GM18520 (cell line): ENCODE results near the gene AEBP2.
A peak's percentile ranks its signal among the peaks of the same experiment; 100 is the strongest.
"Not testable (repeated sequence)": the region's sequence is repeated elsewhere in the genome, so short reads cannot be mapped to it uniquely, and the experiment has no call there.

ENCODE experiments used
- ATAC-seq: cut with Tn5 transposase; IDR thresholded peaks from one replicate; pipeline ENCODE4 v1.9.1; 2021; ENCODE audit not compliant: unreplicated experiment

The AEBP2 gene

DNA sequence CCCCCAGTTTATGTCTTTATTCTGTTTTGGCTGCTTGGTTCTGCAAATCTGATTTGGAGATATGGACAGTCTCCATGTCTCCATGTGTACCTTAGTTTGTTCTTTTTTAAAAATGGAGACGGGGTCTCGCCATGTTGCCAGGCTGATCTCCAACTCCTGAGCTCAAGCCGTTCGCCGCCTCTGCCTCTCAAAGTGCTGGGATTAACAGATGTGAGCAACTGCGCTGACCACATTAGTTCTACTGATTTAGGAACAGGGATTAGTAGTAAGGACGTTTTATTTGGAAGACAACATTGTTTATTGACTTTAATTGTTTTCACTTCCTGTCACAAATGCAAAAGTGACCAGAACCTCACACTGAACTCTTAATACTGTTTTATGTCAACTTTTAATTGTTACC lies 14.7 kb downstream of the AEBP2 start:
- ATAC-seq: no peak

DNA sequence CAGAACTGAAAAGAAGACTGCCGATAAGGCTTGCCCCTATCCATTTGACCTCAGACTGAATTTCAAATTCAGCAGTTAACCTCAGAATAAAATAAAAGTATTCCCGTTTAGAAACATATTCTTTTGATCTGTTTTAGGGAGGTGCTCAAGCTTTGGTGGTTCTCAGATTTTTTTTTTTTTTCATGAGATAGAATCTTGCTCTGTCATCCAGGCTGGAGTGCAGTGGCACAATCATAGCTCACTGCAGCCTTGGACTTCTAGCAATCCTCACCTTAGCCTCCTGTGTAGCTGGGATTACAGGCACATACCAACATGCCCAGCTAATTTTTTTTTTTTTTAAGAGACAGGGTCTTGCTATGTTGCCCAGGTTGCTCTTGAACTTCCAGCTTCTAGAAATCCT lies 15.5 kb downstream of the AEBP2 start:
- ATAC-seq: no peak

DNA sequence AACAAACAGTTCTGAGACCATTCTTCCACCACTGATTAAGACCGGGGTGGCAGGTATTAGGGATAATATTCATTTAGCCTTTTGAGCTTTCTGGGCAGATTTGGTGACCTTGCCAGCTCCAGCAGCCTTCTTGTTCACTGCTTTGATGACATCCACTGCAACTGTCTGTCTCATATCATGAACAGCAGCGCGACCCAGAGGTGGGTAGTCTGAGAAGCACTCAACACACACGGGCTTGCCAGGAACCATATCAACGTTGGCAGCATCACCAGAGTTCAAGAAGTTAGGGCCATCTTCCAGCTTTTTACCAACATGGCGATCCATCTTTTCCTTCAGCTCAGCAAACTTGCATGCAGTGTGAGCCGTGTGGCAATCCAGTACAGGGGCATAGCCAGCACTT lies 16.9 kb downstream of the AEBP2 start:
- no peak for ATAC-seq

DNA sequence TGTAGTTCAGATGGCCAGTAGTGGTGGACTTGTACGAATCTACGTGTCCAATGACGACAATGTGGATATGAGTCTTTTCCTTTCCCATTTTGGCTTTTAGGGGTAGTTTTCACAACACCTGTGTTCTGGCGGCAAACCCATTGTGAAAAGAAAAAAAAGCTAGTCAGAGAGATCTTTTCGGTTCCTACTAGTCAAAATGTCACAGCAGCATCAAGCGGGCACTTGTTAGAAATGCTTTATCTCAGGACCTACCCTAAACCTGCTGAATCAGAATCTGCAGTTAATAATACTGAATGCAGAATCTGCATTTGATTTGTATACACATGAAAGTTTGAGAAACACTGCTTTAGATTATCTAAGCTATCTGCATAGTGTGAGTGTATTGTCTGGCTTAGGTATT lies 18.3 kb downstream of the AEBP2 start:
- ATAC-seq: no peak

DNA sequence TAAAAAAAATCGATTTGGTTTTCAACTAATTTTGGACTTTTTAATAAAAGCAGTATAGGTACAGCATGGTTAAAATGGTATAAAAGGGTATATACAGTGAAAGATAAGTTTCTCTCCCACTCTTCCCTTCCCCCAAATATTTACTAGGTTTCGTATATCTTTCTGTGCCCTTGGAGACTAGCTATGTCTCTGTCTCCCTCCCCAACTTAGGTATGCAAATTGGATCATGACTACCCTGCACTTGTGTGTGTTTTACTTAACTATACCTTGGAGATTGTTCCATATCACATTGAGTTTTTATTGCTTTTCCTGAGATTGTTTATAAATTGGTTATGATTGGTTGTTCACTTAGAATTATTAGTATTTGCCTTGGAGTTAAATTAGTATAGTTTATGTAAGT lies 19.4 kb downstream of the AEBP2 start:
- no peak for ATAC-seq

DNA sequence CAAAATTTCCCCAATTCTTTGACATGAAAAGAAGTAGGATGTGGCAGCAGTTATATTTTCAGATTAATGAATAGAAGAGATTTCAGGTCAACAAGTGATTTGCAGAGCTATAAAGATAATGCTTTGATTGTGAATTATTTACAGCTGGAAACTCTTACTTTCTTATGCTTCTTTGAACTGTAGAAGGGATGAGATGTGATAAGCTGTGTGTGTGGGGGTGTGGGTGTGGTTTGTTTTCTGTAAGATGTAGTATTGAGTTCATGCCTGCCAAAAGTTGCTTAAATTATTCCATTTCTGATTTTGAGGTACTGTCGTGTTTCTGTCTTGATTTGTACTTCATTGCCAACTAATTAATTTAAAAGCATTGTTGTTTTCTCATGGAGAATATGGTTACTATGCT lies 22.7 kb downstream of the AEBP2 start:
- no peak for ATAC-seq

DNA sequence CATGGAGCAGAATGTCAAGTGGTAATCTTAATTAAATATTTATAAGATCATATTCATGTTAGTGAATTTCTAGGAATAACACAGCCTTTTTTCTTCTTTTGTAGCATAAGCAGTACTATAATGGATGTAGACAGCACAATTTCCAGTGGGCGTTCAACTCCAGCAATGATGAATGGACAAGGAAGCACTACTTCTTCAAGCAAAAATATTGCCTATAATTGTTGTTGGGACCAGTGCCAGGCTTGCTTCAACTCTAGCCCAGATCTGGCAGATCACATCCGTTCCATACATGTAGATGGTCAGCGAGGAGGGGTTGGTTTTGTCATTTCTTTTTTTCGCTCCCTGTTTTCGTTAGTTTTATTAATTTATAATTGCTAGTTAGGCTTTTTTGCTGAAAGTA lies 23.1 kb downstream of the AEBP2 start:
- ATAC-seq: no peak

DNA sequence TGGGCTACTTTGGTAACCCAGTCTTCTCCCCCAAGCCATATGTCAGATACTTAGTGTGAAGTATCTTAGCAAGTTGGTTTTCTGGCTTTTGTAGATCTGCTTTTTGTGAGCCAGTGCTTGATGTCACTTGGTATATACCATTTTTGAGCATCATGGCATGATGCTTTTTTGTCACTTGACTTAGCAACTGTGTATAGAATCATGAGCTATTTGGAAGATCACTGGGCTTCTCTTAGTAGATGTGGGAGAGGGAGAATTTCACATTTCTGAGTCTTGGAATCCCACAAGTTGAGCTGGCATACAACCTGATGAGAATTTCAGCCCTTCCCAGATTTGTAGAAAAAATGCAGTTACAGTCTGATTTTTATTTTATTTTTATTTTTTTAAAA lies 24.9 kb downstream of the AEBP2 start:
- ATAC-seq: no peak

DNA sequence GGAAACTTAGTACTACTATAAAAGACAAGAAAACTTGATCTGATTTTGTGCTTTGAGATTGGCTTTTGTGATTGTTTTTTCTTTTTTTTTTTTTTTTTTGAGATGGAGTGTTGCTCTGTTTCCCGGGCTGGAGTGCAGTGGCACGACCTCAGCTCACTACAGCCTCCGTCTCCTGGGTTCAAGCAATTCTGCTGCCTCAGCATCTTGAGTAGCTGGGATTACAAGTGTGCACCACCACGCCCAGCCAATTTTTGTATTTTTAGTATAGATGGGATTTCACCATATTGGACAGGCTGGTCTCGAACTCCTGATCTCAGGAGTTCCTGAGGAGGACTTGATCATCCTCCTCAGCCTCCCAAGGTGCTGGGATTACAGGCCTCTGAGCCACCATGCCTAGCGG lies 26.4 kb downstream of the AEBP2 start:
- ATAC-seq: no peak

DNA sequence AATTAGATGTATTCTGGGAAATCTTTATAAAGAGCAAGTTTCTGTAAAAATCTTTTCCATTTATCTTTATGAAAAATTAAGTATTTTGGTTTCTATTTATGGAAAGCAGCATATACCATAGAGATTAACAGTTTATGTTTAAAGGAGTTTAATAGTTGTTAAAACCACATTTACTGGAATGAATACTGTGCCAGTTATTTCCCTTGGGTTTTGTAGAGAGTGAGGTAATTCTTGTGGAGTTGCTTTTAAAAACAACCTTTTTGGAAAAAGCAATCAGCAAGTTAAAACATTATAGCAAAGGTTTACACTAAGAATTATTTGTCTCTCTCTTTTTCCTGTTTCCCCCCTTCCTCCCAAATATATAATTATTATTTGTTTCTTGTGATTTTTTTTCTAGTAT lies 34.9 kb downstream of the AEBP2 start:
- ATAC-seq: no peak

DNA sequence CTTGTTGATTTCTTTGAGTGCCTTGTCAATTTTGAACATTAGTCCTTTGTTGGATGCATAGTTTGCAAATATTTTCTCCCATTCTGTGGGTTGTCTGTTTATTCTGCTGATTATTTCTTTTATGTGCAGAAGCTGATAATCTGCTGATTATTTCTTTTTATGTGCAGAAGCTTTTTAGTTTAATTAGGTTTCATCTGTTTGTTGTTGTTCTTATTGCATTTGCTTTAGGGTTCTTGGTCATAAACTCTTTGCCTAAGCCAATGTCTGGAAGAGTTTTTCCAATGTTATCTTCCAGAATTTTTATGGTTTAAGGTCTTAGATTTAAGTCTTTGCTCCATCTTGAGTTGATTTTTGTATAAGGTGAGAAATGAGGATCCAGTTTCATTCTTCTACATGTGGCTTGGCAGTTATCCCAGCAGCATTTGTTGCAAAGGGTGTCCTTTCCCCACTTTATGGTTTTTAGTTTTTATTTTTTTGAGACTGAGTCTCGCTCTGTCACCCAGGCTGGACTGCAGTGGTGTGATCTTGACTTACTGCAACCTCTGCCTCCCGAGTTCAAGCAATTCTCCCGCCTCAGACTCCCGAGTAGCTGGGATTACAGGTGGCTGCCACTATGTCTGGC lies 36.7 kb downstream of the AEBP2 start:
- not testable (repeated sequence) for ATAC-seq

DNA sequence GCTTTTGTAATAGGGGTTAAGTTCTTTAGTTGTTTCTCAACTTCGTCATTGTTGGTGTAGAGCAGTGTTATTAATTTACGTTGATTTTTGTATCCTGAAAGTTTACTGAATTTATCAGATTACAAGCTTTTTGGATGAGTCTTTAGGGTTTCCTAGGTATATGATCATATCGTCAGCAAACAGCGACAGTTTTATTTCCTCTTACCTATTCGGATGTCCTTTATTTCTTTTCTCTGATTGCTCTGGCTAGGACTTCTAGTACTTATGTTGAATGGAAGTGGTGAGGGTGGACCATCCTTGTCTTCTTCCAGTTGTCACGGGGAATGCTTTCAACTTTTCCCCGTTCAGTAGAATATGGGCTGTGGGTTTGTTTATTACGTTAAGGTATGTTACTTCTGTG lies 37.8 kb downstream of the AEBP2 start:
- ATAC-seq: no peak

DNA sequence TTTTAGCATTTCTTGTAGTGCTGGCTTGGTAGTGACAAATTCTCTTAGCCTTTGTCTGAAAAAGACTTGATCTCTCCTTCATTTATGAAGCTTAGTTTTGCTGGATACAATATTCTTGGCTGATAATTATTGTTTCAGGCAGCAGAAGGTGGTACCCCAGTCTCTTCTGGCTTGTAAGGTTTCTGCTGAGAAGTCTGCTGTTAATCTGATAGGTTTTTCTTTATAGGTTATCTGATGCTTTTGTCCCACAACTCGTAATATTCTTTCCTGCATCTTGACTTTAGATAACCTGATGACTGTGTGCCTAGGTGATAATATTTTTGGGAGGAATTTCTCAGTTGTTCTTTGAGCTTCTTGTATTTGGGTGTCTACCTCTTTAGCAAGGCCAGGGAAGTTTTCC lies 41.2 kb downstream of the AEBP2 start:
- ATAC-seq: no peak

DNA sequence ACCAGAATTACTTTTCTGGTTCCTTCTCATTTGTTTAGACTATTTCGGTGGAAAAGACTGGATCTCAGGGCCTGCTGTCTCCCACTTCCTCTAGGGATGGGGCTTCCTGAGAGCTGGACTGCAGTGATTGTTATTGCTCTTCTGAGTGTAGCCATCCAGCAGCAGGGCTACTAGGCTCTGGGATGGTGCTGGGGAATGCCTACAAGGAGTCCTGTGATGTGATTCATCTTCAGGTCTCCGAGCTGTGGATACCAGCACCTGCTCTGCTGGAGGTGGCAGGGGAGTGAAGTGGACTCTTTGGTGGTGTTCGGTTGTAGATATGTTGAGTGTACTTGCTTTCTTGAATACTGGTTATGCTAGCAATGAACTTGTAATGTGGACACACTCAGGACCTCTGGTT lies 42.7 kb downstream of the AEBP2 start:
- no peak for ATAC-seq

DNA sequence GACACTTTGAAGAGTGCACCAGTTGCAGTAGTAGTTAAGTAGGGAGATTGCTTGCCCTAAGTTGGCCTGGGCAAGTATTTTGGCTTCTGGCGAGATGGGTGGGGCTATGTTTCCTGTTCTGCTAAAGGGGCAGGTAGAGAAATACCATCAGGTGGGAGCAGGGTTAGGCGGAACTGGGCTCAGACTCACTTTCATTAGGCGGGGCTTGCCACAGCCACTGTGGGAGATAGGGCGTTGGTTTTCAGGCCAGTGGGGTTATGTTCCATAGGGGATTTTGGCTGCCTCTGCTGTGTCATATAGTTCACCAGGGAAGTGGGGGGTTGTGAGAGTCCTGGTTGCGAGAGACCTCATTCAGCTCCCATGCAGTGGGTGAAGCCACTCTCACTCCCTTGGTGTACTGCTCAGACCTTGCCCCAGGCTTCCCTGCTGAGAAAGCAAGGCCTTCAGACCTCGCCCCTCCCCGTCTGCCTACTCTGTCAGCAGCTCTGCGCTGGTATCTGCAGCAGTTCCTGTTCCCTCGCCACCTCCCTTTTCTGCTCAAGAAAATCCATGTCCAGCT lies 43.3 kb downstream of the AEBP2 start:
- peak; percentile 87 for ATAC-seq

DNA sequence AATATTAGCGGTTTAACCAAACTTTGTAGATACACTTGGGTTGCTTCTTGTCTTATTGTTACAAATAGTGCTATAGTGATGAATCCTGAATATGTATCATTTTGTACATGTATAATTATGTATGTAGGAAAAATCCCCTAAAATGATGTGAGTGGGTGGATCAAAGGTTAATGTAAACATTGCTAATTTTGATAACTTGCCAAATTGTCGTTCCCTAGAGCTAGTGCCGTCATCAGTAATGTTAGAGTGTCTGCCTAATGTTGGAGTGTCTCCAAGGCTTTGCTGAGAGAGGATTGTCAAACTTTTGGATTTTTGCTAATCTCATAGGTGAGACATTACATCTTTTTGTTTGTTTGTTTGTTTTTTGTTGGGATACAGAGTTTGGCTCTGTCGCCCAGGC lies 44.4 kb downstream of the AEBP2 start:
- ATAC-seq: no peak

DNA sequence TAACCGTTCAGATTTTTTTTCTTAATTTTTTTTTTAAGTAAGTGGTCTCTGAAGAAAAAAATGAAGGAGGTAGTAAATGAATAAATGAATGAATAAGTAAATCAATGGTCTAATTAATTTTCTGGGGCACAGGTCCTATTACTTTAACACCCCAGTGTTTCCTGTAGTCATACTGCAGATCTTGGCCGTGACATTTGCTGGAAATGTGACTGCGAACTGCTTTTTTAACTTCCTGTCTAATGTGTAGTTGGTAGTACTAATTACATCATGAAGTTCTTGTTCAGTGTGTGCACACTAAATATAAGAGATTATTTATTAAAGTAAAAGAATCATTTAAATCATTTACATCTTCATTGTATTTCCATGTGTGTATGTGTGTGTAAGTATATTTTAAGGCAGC lies 45.4 kb downstream of the AEBP2 start:
- no peak for ATAC-seq

DNA sequence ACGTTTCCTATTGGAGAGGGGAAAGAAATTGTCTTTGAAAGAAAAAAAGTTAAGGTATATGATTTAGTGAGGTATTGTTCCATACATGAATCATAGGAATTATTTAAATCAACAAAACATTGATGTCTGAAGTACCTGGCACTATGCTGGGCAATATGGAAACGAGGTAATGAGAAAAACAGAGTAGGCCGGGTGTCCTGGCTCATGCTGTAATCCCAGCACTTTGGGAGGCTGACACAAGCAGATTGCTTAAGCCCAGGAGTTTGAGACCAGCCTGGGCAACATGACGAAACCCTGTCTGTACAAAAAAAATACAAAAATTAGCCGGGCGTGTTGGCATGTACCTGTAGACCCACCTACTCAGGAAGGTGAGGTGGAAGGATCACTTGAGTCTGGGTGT lies 45.9 kb downstream of the AEBP2 start:
- no peak for ATAC-seq

DNA sequence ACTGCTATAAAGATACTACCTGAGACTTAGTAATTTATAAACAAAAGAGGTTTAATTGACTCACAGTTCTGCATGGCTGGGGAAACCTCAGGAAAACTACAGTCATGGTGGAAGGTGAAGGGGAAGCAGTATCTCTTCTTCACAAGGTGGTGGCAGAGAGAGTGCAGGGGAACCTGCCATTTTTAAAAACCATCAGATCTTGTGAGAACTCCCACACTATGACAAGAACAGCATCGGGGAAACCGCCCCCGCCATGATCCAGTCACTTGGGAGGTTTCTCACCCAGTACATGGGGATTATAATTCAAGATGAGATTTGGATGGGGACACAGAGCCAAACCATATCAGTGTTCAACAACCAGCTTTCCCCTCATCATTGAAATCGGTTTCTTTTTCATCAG lies 49.9 kb downstream of the AEBP2 start:
- ATAC-seq: no peak

DNA sequence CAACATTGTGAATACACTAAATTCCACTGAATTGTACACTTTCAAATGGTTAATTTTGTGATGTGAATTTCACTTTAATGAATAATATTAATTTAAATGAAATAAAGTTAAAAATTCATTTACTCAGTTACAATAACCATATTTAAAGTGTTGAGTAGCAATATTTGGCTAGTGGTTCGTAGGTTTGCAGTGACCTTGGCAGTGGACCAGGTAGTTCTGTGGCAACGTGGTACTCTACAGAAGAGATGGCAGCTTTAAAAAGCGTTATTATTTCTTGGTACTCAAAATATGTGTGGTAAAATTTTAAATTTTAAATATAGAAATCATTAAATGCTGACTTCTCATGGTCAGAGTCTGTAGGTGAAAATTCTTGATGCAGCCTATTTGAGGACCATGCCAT lies 51.6 kb downstream of the AEBP2 start:
- no peak for ATAC-seq

DNA sequence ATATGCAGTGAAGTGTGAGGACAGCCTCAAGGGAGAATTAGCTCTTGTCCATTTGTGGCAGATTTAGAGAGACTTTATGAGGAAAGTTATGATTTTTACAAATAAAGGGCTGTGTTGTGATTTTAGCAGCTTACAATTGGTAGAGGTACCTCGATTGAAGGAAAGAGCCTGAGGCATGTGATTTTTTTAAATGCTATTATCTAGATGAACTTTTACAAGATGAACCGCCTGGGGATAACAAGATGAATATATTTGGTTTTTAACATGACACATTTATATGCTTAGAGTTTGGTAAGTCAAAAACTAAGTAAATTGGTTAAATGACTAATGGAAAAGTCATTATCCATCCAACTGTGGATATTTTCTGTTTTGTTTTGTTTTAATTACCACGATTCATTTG lies 52.6 kb downstream of the AEBP2 start:
- ATAC-seq: no peak

DNA sequence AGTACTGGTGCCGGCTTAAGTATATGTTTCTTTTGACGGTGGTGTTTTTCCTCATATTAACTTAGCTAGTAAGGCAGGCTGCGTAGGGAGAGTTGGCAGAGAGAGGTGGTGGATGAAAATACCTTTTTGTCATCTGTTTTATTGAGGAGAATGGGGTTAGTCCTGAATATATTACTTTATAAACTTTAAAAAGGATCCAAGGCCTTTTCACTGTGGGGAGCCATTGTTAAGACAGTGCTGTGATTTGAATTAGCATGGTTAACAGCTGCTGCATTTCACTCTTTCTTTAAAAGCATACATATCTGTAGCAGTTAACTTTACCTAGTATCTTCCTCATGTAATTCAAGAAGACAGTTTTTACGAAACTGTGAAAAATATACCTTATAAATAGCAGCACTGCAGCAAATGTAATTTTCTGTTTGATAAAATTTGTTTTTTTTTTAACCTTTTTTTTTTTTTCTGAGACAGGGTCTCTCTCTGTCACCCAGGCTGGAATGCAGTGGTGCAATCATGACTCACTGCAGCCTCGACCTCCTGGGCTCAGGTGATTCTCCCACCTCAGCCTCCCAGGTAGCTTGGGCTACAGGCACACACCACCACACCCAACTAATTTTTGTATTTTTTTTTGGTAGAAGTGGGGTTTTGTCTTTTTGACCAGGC lies 57.1 kb downstream of the AEBP2 start:
- no peak for ATAC-seq

DNA sequence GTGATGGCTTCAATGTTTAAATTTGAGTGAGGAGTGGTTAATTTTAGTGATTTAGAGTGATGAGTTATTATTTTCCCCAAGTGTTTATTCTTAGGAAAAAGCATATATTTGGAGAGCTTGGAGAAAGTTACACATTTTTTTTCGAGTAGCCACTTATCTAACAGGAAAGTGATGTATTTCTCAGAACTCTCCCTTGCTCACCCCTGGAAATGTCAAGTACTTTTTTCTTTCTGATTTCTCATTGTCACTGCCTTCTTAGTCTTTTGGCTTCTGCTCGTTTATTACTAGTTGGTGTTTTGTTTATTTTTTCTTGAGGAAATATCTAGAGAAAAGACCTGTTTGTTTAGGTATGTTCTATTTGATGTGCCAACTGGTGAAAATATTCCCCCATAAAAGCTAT lies 58.8 kb downstream of the AEBP2 start:
- ATAC-seq: no peak
